ENCODE results near the gene RRP1B.

DNA sequence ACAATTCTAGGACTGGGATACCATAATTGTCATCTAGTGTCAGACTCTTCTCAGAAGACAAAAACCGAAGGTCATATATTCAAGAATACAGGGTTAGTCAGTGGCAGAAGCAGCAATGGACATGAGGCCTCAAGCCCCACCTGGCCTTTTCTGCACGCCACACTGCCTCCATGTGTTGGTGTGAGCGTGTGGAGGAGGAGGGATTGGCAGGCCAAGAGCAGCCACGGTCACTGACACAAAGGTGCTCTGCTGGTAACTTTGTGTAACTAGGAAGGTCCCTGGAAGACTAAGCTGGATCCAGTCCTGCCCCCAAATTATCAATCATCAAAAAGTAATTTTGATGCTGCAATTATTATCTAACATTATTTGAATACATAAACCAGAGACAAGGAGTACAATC lies 35.0 kb upstream of the RRP1B start:
- TF ChIP-seq POLR2A (IDR thresholded peaks at IDR 0.05; ENCODE audit: low read depth) (no peak), EP300 (IDR thresholded peaks at IDR 0.05) (no peak), POLR2AphosphoS5 (IDR thresholded peaks at IDR 0.05) (no peak)
- TF ChIP-seq, protein P1, sequence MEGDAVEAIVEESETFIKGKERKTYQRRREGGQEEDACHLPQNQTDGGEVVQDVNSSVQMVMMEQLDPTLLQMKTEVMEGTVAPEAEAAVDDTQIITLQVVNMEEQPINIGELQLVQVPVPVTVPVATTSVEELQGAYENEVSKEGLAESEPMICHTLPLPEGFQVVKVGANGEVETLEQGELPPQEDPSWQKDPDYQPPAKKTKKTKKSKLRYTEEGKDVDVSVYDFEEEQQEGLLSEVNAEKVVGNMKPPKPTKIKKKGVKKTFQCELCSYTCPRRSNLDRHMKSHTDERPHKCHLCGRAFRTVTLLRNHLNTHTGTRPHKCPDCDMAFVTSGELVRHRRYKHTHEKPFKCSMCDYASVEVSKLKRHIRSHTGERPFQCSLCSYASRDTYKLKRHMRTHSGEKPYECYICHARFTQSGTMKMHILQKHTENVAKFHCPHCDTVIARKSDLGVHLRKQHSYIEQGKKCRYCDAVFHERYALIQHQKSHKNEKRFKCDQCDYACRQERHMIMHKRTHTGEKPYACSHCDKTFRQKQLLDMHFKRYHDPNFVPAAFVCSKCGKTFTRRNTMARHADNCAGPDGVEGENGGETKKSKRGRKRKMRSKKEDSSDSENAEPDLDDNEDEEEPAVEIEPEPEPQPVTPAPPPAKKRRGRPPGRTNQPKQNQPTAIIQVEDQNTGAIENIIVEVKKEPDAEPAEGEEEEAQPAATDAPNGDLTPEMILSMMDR (IDR thresholded peaks at IDR 0.05): no peak
